Measurements from ENCODE around the gene CHST9.
"Not testable (repeated sequence)": the region's sequence is repeated elsewhere in the genome, so short reads cannot be mapped to it uniquely, and the experiment has no call there.

CHST9 gene

DNA sequence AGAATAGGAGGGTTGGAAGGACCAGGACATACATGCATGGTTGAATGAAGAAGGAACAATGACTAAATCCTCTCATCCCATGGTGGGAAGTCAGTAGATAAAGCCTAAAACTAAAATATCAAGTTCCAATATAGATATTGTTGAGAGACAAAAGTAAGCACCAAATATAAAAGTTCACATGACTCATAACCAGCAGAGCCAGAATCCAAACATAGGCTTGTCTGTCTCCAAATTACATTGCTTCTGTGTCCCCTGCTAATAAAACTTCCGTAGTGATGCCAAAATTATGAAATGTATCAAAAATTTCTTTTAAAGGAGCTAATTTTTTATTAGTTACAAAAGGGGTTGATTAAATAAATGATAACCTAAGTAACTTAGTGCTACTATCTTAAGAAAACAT lies 19.7 kb downstream of the CHST9 start:
- no peak for DNase-seq

DNA sequence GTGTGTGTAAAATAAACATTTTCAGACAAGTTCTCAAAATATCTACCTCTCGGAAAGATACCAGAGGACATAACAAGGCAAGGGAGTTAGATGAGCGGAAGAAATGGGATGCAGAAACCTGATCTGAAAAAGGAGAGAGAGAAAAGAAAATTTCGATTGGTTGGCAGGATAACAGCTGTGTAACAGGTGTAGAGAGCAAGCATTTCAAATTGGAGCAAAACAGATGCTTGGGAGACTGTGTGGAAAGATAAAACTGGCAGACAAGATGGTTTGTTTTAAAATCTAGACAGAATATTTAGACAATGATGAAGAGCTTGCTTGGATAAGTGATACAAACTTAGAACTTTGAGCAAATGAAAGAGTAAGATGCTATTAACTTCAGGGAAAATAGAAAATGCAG lies 20.2 kb downstream of the CHST9 start:
- no peak for DNase-seq

DNA sequence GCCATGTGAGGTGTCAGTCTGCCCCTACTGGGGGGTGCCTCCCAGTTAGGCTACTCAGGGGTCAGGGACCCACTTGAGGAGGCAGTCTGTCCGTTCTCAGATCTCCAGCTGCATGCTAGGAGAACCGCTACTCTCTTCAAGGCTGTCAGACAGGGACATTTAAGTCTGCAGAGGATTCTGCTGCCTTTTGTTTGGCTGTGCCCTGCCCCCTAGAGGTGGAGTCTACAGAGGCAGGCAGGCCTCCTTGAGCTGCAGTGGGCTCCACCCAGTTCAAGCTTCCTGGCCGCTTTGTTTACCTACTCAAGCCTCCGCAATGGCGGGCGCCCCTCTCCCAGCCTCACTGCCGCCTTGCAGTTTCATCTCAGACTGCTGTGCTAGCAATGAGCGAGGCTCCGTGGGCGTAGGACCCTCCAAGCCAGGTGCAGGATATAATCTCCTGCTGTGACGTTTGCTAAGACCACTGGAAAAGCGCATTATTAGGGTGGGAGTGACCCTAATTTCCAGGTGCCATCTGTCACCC lies 21.9 kb downstream of the CHST9 start:
- not testable (repeated sequence) for DNase-seq

DNA sequence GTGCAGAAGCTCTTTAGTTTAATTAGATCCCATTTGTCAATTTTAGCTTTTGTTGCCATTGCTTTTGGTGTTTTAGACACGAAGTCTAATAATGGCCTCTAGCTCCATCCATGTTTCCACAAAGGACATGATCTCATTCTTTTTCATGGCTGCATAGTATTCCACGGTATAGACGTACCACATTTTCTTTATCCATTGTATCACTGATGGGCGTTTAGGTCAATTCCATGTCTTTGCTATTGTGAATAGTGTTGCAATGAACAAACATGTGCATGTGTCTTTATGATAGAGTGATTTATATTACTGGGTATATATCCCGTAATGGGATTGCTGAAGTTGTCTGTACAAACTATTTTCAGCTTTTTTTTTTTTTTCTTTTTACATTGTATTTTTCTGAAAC lies 35.9 kb downstream of the CHST9 start:
- not testable (repeated sequence) for DNase-seq

DNA sequence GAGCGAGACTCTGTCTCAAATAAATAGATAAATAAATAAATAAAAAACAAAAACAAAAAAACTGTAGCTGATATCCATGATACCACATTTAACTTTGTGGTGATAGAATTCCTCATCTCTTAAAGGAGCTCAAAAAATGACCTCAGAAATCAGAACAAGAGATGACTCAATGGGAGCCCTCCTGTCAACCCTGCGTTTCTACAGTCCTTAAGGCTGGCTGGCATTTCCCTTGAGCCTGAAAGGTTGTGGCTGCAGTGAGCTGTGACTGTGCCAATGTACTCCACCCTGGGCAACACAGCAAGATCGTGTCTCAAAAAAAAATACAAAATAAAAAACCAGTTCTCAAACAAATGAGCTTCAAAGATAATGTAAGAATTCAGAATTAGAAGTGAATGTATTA lies 40.4 kb downstream of the CHST9 start:
- no peak for DNase-seq

DNA sequence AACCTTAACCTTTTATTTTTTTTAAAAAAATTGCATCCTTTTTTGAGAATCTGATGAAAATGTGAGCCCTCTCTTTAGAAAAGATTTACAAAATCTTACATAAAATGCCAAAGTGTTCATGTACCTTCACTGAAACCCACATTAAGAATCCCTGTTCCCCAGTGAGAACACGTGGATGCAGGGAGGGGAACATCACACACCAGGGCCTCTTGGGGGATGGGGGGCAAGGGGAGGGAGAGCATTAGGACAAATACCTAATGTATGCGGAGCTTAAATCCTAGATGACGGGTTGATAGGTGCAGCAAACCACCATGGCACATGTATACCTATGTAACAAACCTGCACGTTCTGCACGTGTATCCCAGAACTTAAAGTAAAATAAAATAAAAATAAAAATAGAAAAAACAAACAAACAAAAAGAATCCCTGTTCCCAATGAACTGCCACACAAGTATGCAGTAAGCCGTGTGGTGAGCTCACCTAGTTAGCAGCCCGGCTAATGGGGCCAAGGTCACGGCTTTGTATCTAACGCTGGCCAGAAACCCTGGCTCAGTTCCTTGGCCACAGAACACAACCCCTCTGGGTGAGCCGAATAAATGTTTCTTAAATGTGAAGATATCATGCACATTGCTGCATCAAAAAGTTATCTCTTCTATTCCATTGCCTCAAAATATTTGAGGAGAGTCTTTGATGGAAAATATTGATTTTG lies 41.4 kb downstream of the CHST9 start:
- DNase-seq, result no peak

DNA sequence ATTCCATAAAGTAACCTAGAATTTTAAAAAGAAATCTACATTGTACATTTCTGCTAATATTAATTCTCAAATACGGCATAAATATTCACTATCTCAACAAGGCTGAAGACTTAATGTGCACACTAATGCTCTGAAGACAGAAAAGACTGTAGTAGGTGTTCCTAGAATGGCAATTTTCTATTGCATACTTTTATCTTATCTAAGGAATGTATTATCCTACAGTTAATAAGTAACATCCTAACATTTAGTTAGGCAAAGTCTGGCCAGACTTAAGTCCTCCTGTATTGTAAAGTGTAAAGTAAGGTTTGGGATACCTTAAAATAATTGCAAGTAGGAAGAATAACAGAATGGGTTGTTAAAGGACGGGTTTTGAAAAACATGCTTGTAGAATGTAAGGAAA lies 42.2 kb downstream of the CHST9 start:
- no peak for DNase-seq

DNA sequence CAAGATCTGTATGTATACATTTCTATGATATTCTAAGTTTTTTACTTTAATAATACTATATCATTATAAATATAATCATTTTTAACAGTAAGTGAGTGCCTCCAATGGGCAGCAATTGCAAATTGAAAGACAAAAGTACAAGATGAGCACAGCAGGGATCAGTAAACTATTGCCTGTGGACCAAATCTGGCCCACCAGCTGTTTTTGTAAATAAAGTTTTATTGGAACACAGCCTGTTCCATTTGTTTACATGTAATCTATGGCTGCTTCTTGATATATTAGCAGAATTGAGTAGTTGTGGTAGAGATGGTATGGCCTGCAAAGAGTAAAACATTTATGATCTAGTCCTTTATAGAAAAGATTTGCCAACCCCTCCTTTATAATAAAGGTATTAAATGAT lies 43.2 kb downstream of the CHST9 start:
- DNase-seq, result no peak

DNA sequence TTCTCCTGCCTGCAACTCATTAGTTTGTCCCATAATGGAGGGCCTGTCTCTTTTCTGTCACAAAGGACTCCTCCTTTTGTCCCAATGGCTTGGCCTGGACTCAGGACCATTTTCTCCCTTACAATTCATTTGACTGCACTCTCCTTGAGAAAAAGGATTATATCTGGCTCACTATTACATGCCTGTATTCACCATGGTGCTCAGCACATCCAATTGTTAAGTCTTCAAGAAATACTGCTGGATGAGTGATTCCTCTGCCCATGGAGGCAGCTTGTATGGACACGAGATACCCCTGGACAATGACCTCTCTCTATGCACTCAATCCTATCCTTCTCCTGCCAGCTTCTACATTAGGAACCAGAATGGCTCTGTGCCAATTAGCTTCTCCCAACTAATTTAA lies 47.0 kb downstream of the CHST9 start:
- DNase-seq, result no peak

DNA sequence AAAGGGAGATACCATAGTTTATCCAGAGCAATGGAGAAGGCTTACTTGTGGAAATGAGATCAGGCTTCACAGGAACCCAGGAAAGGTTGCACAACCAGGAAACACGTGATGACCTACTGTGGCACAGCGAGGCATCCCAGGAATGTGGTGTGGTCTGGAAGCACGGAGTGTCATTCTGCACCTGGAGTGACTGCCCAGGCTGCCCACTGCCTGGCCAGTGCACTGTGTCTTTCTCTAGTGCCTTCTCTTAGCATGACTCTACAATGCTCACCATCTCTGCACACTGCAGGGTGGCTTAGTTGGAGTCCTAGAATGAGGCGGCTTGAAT lies 48.9 kb downstream of the CHST9 start:
- DNase-seq, result no peak

DNA sequence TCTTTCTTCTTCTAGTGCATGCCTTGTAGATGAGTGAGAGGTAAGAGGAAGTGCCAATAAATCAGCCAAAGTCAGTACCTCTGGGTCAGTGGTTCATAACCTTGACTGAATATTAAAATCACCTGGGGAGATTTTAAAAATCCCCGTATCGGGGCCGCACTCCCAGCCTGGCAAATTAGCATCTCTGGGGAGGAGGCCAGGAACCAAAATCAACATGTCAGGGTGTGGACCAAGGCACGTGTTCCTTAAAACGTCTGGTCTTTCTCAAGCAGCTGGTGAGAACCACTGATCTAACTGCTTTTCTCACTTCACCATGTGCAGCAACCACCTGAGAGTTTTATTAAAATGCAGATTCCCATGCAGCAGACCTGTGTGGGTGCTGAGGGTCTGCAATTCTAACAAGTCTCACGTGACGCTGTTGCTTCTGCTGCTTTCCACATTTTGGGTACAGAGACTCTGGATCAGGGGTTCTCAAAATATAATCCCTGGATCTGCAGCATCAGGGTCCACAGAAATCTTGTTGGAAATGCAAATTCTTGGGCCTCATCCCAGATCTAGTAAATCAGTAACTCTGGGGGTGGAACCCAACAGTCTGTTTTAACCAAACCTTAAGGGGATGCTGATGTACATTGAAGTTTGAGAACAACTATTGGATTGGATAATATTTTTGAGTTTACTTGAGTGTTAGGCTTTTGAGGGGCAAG lies 49.5 kb downstream of the CHST9 start:
- no peak for DNase-seq

DNA sequence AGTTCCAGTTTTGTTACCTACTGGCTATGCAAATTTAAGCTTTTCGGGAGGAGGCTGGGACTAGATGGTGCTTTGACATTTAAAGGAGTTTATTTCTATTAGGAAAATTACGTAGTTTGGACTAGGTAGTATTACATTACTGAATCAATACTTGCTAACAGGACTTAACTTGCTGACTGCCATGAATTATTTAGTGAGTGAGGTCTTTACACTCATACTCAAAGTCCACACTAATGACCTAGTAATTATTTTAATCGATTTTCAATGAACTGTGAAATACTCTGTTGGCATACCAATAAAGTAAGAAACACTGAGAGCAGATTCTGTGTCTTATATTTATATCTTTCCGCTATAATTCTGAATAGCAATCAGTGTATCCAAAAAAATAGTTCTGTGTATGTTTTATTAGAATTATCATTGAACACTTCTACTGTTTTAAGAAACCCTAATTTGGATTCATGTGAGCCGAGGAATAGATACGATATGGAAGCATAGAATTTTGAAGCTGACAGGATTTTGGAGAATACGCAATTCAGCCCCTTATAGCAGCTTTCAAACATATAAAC lies 55.0 kb downstream of the CHST9 start:
- no peak for DNase-seq

DNA sequence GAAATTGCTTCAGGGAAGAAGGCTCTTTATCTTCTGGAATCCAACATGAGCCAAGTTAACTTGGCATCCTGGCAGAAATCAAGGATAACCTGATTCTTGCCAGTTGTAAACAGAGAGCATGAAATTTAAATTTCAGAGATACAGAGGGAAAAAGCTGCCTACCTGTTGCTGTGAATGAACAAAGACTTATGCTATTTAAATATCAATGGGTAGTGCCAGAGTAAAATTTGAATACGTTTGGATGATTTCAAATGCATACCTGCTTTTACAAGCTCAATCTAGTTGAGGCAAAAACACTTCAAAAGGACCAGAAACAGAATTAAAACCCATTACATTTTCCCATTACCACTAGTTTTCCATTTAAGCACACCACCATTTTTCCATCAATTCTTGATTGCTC lies 60.9 kb downstream of the CHST9 start:
- DNase-seq, result no peak

DNA sequence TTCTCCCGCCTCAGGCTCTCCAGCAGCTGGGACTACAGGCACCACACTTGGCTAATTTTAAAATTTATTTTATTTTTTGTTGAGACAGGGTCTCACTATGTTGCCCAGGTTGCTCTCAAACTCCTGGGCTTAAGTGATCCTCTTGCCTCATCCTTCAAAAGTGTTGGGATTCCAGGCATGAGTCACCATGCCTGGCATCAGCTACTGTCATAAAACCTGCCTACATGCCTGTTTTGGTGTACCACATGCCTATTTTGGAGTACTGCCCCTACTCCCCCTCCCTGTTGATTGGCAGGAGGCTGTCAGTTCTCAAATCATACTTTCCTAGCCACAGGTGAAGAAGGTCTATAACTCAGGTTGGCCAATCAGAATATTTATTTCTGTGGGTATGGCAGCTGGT lies 64.0 kb downstream of the CHST9 start:
- no peak for DNase-seq

DNA sequence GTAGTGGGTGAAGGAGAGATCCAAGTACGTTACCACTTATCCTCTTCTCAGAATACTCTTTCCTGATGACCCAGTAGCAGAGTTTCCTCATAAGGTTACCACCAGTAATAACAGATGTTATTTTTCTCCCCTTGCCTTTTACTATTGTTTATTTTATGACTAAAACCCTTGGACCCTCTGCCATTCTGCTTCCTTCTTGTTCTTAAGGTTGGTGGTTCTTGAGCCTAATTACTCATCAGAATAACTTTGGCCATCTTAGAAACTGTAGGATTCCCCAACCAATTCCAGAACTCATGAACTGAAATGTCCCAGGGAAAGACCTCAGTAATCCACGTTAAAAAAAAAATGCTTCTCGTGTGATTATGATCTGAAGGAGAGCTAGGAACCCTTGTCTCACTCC lies 64.9 kb downstream of the CHST9 start:
- no peak for DNase-seq

DNA sequence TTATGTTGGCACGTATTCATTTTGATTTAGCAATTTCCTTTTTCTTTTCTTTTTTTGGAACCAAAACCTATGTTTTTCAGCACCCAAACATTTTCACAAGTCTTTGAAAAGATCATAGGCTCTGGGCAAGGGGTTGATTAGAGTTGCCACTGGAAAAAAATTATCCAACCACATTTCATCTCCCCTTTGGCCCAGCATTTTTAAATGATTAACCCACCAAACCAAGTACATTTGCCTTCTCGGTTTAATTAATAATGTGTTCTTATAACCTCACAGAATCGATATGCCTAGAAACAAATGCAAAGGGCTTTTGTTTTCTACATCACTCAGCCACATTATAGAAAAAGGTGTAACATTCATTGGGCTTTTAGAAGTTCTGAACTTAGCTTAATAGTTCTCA lies 66.1 kb downstream of the CHST9 start:
- no peak for DNase-seq

DNA sequence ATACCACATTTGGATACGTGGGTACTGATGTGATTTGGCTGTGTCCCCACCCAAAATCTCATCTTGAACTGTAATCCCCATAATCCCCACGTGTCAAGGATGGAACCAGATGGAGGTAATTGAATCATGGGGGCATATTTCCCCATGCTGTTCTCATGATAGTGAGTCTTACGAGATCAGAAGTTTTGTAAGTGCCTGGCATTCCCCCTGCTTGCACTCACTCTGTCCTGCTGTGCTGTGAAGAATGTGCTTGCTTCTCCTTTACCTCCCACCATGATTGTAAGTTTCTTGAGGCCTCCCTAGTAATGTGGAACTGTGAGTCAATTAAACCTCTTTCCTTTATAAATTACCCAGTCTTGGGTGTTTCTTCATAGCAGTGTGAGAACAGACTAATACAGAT lies 70.3 kb downstream of the CHST9 start:
- DNase-seq, result no peak

DNA sequence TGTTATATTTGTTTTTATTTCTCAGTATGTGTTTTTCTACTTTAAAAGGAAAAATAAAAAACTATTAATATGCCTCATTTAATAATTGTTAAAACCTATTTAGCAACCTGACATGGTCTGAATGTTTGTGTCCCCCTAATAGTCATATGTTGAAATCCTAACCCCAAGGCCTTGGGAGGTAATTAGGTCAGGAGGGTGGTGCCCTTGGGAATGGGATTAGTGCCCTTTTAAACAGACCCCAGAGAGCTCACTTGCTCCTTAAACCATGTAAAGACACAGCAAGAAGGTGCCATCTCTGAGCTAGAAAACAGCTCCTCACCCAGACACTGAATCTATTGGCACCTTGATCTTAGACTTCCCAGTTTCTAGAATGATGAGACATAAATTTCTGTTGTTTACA lies 71.8 kb downstream of the CHST9 start:
- DNase-seq, result no peak

DNA sequence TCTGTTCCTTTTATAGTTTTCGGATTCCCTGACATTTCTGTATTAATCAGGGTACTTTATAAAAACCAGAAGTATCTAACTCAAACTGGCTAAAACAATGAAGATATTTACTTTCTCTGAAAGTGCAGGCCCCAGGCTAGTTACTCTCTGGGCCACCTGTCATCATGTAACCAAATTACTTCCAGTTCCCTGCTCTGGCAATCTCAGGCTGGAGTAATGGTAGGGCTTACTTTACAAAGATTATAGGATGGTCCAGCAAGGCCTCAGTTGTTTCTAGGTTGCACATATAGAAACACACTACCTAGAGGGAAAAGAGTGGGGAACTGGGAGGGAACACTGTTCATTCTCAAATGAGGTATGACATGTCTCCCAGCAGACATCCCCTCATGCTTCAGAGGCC lies 74.8 kb downstream of the CHST9 start:
- no peak for DNase-seq

DNA sequence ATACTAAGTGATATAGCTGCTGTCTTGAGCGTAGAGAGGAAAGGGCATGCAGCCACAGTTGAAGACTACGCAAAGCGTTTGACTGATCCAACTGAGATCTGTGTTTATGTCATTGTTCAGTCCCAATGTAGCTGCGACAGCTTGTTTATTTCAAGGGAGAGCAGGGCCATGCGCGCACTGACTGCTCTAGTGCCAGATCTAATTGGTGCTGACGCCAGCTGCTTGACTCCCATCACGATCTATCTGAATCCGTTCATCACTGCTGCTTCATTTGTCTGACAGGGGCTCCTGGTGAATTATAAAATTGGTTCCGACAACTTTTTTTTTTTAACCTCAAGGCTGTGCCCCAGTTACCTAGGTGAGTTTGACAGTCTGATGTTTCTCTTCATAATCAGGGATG lies 75.7 kb downstream of the CHST9 start:
- DNase-seq, result no peak

DNA sequence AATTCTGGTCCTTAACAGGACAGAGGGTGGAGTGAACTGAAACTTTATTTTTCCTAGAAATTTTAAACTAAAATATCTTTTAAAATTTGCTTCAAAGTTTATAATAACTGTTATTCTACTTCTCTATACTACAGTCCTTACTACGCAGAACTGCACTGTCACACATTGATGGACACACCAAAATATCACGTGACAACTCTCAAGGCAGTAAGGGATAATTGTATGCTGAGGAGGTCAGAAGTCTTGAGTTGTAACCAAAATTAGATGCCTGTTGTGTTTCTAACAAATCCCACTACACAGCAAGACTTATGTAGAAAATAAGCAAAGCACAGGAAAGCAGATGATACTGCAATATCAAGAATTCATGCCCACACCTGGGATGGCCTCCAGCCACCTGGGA lies 76.3 kb downstream of the CHST9 start:
- DNase-seq, result no peak

DNA sequence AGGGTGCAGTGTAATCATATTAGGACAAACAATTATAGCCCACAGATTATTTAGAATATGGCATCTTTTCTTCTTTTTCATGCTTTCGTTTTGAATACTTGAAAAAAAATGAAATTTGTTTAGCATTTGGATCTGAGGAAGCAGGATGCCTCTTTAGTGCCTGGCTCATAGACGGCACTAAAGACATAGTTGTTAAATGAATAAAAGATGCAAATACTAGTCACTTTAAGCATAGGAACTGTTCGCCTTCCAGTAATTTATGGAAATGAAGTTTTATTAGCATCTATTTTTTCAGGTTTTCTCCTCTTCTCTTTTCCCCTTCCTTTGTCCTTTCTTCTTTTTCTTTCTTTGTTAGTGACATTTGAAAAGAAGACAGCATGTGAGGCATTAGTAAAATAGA lies 80.4 kb downstream of the CHST9 start:
- DNase-seq, result no peak

DNA sequence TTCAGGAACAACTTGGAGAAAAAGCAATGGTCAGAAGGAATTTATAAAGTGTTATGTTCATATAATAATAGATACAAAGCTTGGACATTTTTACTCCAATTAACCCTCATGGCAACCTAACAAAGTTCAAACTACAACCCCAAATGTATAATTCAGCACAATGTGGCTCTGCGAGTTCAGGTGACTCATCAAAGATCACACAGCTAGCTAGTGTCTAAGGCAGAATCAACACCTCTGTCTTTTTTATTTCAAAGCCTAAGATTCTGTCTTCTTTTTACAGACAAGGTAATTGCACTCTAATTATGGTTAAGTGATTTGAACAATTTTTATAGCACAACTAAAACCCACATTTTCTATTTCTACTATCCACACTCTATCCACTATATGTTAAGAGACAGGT lies 90.5 kb downstream of the CHST9 start:
- no peak for DNase-seq

DNA sequence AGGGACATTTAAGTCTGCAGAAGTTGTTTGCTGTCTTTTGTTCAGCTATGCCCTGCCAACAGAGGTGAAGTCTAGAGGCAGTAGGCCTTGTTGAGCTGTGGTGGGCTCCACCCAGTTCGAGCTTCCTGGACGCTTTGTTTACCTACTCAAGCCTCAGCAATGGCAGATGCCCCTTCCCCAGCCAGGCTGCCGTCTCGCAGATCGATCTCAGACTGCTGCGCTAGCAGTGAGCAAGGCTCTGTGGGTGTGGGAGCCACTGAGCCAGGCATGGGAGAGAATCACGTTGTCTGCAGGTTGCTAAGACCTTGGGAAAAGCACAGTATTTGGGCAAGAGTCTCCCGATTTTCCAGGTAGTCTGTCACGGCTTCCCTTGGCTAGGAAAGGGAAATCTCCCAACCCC lies 91.8 kb downstream of the CHST9 start:
- DNase-seq, result not testable (repeated sequence)

DNA sequence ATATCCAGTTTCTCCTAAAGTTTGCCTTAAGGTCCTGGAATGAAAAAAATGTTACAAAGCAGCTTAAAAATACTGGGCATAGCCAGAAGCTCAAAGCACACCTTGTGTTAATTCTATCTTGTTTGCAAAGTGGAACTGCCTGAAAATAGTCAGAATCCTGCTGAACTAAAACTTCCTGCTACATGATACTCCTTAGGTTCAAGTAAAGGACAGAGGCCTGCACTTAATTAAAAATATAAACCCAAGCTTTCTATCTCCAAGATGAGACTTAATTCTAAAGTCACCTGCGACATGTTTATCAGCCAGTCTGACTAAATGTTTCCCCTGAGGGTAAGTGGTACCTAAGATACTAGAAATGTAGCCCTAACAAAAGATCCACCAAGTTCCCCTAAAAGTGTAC lies 103.4 kb downstream of the CHST9 start:
- DNase-seq, result no peak
